ENCODE data around the gene DEFB112.

DNA sequence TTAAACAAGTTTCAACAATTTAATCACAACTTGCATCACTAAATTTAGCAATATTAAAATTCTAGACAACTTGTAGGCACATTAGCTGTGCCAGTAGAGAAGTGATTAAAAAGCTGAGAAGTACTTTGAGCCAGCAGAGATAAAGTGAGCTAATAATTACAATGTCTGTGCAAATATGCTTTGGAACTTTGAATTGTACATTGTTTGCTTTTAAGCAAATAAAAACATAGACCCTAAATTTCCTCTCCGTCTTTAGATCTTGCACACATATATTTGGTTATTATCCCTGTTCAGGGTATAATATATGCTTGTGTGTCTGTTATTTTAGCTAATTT lies 44.2 kb upstream of the DEFB112 start:
- TF ChIP-seq CTCF (IDR thresholded peaks at IDR 0.05 in 4 of 5, conservative IDR thresholded peaks at IDR 0.05 in 1 of 5) (no peak), POLR2A (IDR thresholded peaks at IDR 0.05) (no peak)

All from gastrocnemius medialis (tissue), 4 donors.